NCI-H1105 (cell line): Measurements from ENCODE around the gene TLR5.

Source experiments
- DNase-seq: peaks from one replicate; lab custom pipeline; 2025; lab: John Stamatoyannopoulos, UW

TLR5 gene

GRCh38 chr1:223068900-223069665 is 74.0 kb downstream of the TLR5 start:
- DNase-seq: no peak

DNA sequence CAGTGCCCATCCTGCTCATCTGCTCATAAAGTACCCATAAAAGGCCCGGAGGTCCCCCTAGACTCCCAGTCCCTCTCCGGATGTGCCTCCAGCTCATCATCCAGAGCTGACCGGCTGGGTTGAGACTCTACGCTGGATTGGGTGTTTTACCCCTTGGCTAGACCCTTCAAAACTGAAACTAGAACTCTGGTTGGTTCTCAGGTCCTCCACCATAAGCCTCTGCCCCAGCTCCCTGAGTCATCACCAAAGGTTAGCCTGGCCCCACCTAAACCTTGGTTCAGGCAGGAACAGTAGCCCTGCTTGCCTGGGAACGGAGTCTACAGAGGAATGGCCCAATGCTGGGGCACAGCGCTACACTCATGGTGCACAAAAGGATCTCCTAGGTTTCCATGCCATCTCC is 75.1 kb downstream of the TLR5 start:
- DNase-seq: no peak

GRCh38 chr1:223066415-223066814 is 76.6 kb downstream of the TLR5 start:
- no peak for DNase-seq

DNA sequence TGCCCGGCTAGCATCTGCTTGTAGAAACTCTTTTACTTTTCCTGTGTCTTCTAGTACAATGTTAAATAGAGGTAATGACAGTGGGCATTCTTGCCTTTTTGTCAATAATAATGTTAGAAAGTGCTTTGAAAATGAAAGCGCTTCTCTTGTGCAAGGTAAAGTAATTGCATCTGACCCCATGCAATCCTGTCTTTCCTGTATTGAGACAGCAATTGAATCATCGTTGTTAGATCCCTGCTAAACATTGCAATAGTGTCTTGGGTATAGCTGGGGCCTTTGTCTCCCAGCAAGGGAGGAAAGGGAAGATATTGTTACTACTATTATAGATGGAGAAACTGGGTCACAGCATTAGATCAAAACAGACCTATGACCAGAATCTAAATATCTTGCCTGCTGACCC is 80.9 kb downstream of the TLR5 start:
- no peak for DNase-seq

DNA sequence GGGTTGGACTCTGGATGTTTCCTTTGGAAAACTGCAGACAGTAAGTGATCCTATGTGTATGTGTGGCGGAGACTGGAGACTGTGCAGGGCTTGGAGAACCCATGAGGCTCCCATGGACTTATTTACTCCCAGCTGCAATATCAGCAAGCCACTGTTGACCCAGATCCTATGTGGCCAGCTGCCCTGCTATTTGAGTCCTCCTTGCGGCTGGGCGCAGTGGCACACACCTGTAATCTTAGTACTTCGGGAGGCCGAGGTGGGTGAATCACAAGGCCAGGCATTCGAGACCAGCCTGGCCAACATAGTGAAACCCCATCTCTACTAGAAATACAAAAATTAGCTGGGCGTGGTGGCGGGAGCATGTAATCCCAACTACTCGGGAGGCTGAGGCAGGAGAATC is 83.5 kb downstream of the TLR5 start:
- DNase-seq: no peak
